ENCODE measurements around the gene UGT2A1.
A peak's percentile ranks its signal among the peaks of the same experiment; 100 is the strongest.
"Not testable (repeated sequence)": the region's sequence is repeated elsewhere in the genome, so short reads cannot be mapped to it uniquely, and the experiment has no call there.

UGT2A1 gene

DNA sequence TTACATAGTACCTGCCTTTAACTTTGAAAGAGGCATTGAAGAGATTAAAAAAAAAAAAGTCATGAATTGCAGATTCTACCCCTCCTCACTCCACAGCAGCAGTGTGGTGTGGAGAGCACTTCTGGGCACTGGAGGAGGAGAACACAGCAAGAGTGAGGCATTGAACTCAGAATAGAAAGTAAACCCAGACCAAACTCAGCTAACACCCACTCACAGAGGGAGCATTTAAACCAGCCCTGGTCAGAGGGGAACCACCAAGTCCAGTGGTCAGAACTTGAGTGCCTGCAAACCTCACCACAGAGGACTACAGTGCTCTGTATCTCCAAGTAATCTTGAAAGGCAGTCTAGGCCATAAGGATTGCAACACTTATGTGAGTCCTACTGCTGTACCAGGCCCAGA lies 15.6 kb upstream of the UGT2A1 start:
- TF ChIP-seq, protein P1, sequence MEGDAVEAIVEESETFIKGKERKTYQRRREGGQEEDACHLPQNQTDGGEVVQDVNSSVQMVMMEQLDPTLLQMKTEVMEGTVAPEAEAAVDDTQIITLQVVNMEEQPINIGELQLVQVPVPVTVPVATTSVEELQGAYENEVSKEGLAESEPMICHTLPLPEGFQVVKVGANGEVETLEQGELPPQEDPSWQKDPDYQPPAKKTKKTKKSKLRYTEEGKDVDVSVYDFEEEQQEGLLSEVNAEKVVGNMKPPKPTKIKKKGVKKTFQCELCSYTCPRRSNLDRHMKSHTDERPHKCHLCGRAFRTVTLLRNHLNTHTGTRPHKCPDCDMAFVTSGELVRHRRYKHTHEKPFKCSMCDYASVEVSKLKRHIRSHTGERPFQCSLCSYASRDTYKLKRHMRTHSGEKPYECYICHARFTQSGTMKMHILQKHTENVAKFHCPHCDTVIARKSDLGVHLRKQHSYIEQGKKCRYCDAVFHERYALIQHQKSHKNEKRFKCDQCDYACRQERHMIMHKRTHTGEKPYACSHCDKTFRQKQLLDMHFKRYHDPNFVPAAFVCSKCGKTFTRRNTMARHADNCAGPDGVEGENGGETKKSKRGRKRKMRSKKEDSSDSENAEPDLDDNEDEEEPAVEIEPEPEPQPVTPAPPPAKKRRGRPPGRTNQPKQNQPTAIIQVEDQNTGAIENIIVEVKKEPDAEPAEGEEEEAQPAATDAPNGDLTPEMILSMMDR (IDR thresholded peaks at IDR 0.05; ENCODE audit: unreplicated experiment in 3 of 3), result no peak
- Mint-ChIP-seq H3K36me3 (ENCODE audit: low read depth) (no peaks in the 10 kb centered on the region), H3K4me3 (no peak overlapping the region), H3K27ac (no peak overlapping the region), H3K4me1 (no peaks in the 10 kb centered on the region), H3K9me3 (peaks cover 2% of the 10 kb centered on the region), H3K27me3 (ENCODE audit: low read depth) (no peaks in the 10 kb centered on the region)

- H3K4me3 Mint-ChIP-seq; H3K27ac Mint-ChIP-seq; H3K36me3 Mint-ChIP-seq (ENCODE audit: low read depth); H3K4me1 Mint-ChIP-seq; H3K27me3 Mint-ChIP-seq (ENCODE audit: low read depth): not testable (repeated sequence)
- peaks cover 28% of the 10 kb centered on the region for H3K9me3 Mint-ChIP-seq
Observed at GRCh38 chr4:69664009-69664408, 11.0 kb upstream of the UGT2A1 start.

DNA sequence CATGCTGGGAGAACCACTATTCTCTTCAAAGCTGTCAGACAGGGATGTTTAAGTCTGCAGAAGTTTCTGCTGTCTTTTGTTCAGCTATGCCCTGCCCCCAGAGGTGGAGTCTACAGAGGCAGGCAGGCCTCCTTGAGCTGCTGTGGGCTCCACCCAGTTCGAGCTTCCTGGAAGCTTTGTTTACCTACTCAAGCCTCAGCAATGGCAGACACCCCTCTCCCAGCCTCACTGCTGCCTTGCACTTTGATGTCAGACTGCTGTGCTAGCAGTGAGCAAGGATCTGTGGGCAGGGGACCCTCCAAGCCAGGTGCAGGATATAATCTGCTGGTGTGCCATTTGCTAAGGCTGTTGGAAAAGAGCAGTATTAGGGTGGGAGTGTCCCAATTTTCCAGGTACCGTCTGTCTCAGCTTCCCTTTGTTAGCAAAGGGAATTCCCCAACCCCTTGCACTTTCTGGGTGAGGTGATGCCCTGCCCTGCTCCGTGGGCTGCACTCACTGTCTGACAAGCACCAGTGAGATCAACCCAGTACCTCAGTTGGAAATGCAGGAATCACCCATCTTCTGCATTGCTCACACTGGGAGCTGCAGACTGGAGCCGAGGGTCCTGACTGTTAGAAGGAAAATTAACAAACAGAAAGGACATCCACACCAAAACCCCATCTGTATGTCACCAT lies 8.2 kb upstream of the UGT2A1 start:
- not testable (repeated sequence) for H3K27ac Mint-ChIP-seq

DNA sequence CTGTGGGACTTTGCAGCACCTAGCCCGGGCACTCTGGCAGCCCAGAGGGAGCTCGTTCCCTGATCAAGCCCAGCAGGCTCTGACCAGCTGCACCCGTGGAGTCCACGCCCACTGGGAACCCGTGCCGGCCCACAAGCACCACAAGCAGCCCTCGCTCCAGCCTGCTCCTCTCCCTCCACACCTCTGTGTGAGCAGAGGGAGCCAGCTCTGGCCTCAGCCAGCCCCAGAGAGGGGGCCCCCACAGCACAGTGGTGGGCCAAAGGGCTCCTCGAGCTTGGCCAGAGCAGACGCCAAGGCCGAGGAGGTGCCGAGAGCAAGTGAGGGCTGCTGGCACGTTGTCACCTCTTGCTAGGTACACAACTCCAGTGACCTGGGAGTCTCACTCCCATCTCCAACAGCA lies 5.1 kb upstream of the UGT2A1 start:
- TF ChIP-seq, protein P1 (IDR thresholded peaks at IDR 0.05; ENCODE audit: unreplicated experiment in 3 of 3), result no peak
- Mint-ChIP-seq H3K9me3 (peaks cover 26% of the 10 kb centered on the region), H3K36me3 (ENCODE audit: low read depth) (no peaks in the 10 kb centered on the region), H3K4me1 (no peaks in the 10 kb centered on the region), H3K27me3 (ENCODE audit: low read depth) (no peaks in the 10 kb centered on the region), H3K27ac (no peak overlapping the region), H3K4me3 (no peak overlapping the region)

More for the DNA sequence above, 8.2 kb upstream of the UGT2A1 start:
- not testable (repeated sequence) for H3K36me3 Mint-ChIP-seq (ENCODE audit: low read depth); H3K4me1 Mint-ChIP-seq; H3K4me3 Mint-ChIP-seq; H3K27me3 Mint-ChIP-seq (ENCODE audit: low read depth)
- H3K9me3 Mint-ChIP-seq, result peaks cover 33% of the 10 kb centered on the region

DNA sequence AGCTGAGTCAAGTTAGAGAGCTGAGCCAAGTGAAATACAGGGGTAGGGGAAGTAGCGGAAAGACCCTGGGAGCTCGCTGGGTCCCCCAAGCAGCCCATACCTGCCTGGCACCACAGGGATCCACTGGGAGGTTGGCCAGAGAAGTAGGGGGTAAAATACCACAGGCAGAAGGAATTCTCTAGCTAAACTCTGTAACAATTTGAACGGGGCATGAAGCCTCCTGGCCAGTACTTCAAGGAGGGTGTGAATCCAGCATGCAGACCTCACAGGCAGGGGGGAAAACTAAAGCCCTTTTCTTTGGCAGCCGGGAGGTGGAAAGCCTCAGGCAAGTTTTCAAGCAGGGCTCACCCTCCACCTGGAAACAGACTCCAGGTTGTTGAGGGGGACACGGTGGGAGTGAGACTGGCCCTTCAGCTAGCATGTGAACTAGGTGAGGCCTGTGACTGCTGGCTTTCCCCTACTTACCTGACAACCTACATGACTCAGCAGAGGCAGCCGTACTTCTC lies 3.7 kb upstream of the UGT2A1 start:
- Mint-ChIP-seq H3K4me3 (no peak overlapping the region), H3K9me3 (peaks cover 18% of the 10 kb centered on the region), H3K27me3 (ENCODE audit: low read depth) (no peaks in the 10 kb centered on the region), H3K36me3 (ENCODE audit: low read depth) (no peaks in the 10 kb centered on the region), H3K4me1 (no peaks in the 10 kb centered on the region), H3K27ac (peak overlapping the region in 1 of 3 experiments; percentile 41)
- TF ChIP-seq, protein P1 (IDR thresholded peaks at IDR 0.05; ENCODE audit: unreplicated experiment in 3 of 3), result no peak

- no peaks in the 10 kb centered on the region for H3K9me3 Mint-ChIP-seq
- TF ChIP-seq, protein P1 (IDR thresholded peaks at IDR 0.05; ENCODE audit: unreplicated experiment in 3 of 3), result no peak
- H3K4me3 Mint-ChIP-seq, result no peak overlapping the region
- H3K27ac Mint-ChIP-seq, result no peak overlapping the region
- H3K27me3 Mint-ChIP-seq (ENCODE audit: low read depth), result no peaks in the 10 kb centered on the region
- no peaks in the 10 kb centered on the region for H3K36me3 Mint-ChIP-seq (ENCODE audit: low read depth)
- H3K4me1 Mint-ChIP-seq, result peaks cover 10% of the 10 kb centered on the region
Observed at GRCh38 chr4:69650872-69651271, 2.2 kb downstream of the UGT2A1 start.

- TF ChIP-seq, protein P1 (IDR thresholded peaks at IDR 0.05; ENCODE audit: unreplicated experiment in 3 of 3), result no peak
- peak overlapping the region in 2 of 3 experiments; percentile 21 to 69 for H3K27ac Mint-ChIP-seq
Observed at GRCh38 chr4:69649629-69650028, 3.4 kb downstream of the UGT2A1 start.

More at GRCh38 chr4:69649629-69650028, 3.4 kb downstream of the UGT2A1 start:
- no peaks in the 10 kb centered on the region for H3K9me3 Mint-ChIP-seq
- no peak overlapping the region for H3K4me3 Mint-ChIP-seq
- peaks cover 10% of the 10 kb centered on the region for H3K4me1 Mint-ChIP-seq
- no peaks in the 10 kb centered on the region for H3K36me3 Mint-ChIP-seq (ENCODE audit: low read depth)
- no peaks in the 10 kb centered on the region for H3K27me3 Mint-ChIP-seq (ENCODE audit: low read depth)
